ENCODE results near the gene BRSK2.
"Not testable (repeated sequence)": the region's sequence is repeated elsewhere in the genome, so short reads cannot be mapped to it uniquely, and the experiment has no call there.

Gene BRSK2

GRCh38 chr11:1389932-1390568, at the start of gene BRSK2:
Gene BRSK2 (plus strand): TSS chr11:1389934. CDS start chr11:1390285, 351 bp downstream.
- DNase-seq = no peak

- DNase-seq = no peak
Observed at GRCh38 chr11:1340111-1340510, 49.6 kb upstream of the BRSK2 start.

GRCh38 chr11:1341226-1341625, 48.5 kb upstream of the BRSK2 start:
- DNase-seq = not testable (repeated sequence)

- DNase-seq = no peak
Observed at GRCh38 chr11:1341928-1342524, 47.7 kb upstream of the BRSK2 start.

GRCh38 chr11:1342946-1343345, 46.8 kb upstream of the BRSK2 start:
- DNase-seq = no peak

- DNase-seq = no peak
Observed at GRCh38 chr11:1343391-1344055, 46.2 kb upstream of the BRSK2 start.

GRCh38 chr11:1344056-1344635, 45.6 kb upstream of the BRSK2 start:
- no peak for DNase-seq

GRCh38 chr11:1345737-1346513, 43.8 kb upstream of the BRSK2 start:
- no peak for DNase-seq

- no peak for DNase-seq
Observed at GRCh38 chr11:1346669-1347390, 42.9 kb upstream of the BRSK2 start.

- DNase-seq = not testable (repeated sequence)
Observed at GRCh38 chr11:1347411-1347999, 42.2 kb upstream of the BRSK2 start.

GRCh38 chr11:1348146-1348795, 41.5 kb upstream of the BRSK2 start:
- DNase-seq = no peak

- no peak for DNase-seq
Observed at GRCh38 chr11:1348796-1349326, 40.9 kb upstream of the BRSK2 start.

- no peak for DNase-seq
Observed at GRCh38 chr11:1349327-1350041, 40.2 kb upstream of the BRSK2 start.

GRCh38 chr11:1350086-1350725, 39.5 kb upstream of the BRSK2 start:
- no peak for DNase-seq

- DNase-seq = no peak
Observed at GRCh38 chr11:1351278-1351937, 38.3 kb upstream of the BRSK2 start.

- no peak for DNase-seq
Observed at GRCh38 chr11:1352696-1353382, 36.9 kb upstream of the BRSK2 start.

GRCh38 chr11:1353383-1354124, 36.2 kb upstream of the BRSK2 start:
- DNase-seq = no peak
